A673 (cell line): ENCODE measurements around the gene HLA-DOB. TPM values are rescaled to one million over a fixed set of nuclear protein-coding genes. Genes with fewer than 3 reads are reported as not detected.

Experiments
- BruUV-seq: library from RNA; stranded (reverse); fragments of 400-500 nt; replicated peaks from 2 replicates; lab custom pipeline; 2021; lab: Mats Ljungman, UMichigan
- CTCF ChIA-PET: fragments of 300-600 bp; sonication (Branson Sonifier 250); formaldehyde crosslinking; loops from one replicate; lab custom pipeline; 2022; ENCODE audit warnings: antibody characterized with exemption; lab: Charles Lee
- POLR2A ChIA-PET: fragments of 300-600 bp; sonication (Branson Sonifier 250); formaldehyde crosslinking; loops from one replicate; lab custom pipeline; 2022; ENCODE audit warnings: antibody characterized with exemption; ENCODE audit not compliant: low non-redundant PET; lab: Charles Lee
- DNase-seq: peaks from one replicate; pipeline ENCODE4 v3.0.0-alpha.2; 2015; ENCODE audit warnings: low spot score
- H3K27ac ChIP-seq: fragments of 200-600 bp; sonication (generic); 2 replicates; pipeline ENCODE4 v1.5.1; 2016; ENCODE audit warnings: mixed run types, low read depth, mild to moderate bottlenecking, mixed read lengths, antibody characterized with exemption, low read length; ENCODE audit not compliant: poor library complexity, severe bottlenecking
- H3K27me3 ChIP-seq: fragments of 200-600 bp; sonication (generic); replicated peaks from 2 replicates; pipeline ENCODE4 v1.6.1; 2017; ENCODE audit warnings: mixed run types, low read depth, mild to moderate bottlenecking, mixed read lengths, antibody characterized with exemption, low read length; ENCODE audit not compliant: insufficient read depth, poor library complexity
- H3K36me3 ChIP-seq: fragments of 200-600 bp; sonication (generic); 2 replicates; pipeline ENCODE4 v1.6.1; 2016; ENCODE audit warnings: mixed run types, mild to moderate bottlenecking, mixed read lengths, antibody characterized with exemption, low read length; ENCODE audit not compliant: insufficient read depth, poor library complexity, severe bottlenecking
- H3K4me1 ChIP-seq: fragments of 200-600 bp; sonication (generic); 2 replicates; pipeline ENCODE4 v1.6.1; 2017; ENCODE audit warnings: mixed run types, mild to moderate bottlenecking, mixed read lengths, antibody characterized with exemption, low read length; ENCODE audit not compliant: insufficient read depth, poor library complexity, severe bottlenecking
- H3K4me3 ChIP-seq: fragments of 200-600 bp; sonication (generic); 2 replicates; pipeline ENCODE4 v1.5.1; 2016; ENCODE audit warnings: low read depth, mixed run types, mild to moderate bottlenecking, mixed read lengths, low read length; ENCODE audit not compliant: poor library complexity, severe bottlenecking
- H3K9me3 ChIP-seq: fragments of 200-600 bp; sonication (generic); 2 replicates; pipeline ENCODE4 v1.6.1; 2016; ENCODE audit warnings: mixed run types, low read depth, mild to moderate bottlenecking, mixed read lengths, antibody characterized with exemption, low read length; ENCODE audit not compliant: poor library complexity, severe bottlenecking
- EZH2 ChIP-seq: fragments of 200-600 bp; sonication (generic); IDR thresholded peaks from 2 replicates; pipeline ENCODE4 v1.6.1; 2017; ENCODE audit warnings: borderline replicate concordance, low read depth, mild to moderate bottlenecking, mixed read lengths, antibody characterized with exemption, low read length; ENCODE audit not compliant: poor library complexity, severe bottlenecking
- intact Hi-C: fragments of 100-400 bp; cut with micrococcal nuclease; formaldehyde crosslinking; loops from one replicate; pipeline ENCODE4 v1.10.0; 2022; ENCODE audit not compliant: unreplicated experiment
- total RNA-seq: library from RNA; stranded (reverse); gene quantifications from 2 replicates; pipeline ENCODE4 v1.2.3, GENCODE V29; 2021
- TF ChIP-seq, protein P1 (sequence below): fragments of 300-800, 200-600 bp; sonication (generic); conservative IDR thresholded peaks from 2 replicates; pipeline ENCODE4 v1.5.1; 2017; ENCODE audit warnings: low read depth, mild to moderate bottlenecking, antibody characterized with exemption, low read length, moderate library complexity, mixed read lengths

The HLA-DOB gene
- total RNA-seq, 1 experiment from 2014 or later, result 2.0 TPM

DNA sequence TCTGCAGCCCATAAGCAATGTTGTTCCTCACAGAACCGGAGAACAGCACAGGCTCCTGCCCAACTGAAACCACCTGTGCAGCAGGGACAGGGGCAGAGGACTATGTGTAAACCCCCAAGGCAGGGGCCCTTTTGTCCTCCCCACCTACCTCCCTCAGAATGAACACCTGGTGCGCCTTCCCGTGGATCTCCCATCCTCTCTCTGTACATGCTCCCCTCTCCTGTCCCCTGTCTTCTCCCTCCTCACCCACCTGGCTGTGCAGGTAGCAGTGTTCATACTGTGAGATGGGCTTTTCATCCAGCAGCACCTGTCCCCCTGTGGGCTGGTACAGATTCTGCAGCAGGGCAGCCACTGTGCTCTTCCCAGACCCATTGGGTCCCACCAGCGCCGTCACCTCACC, 13.2 kb upstream of the HLA-DOB start:
- no peak overlapping the region for H3K27ac ChIP-seq
- TF ChIP-seq, protein P1, sequence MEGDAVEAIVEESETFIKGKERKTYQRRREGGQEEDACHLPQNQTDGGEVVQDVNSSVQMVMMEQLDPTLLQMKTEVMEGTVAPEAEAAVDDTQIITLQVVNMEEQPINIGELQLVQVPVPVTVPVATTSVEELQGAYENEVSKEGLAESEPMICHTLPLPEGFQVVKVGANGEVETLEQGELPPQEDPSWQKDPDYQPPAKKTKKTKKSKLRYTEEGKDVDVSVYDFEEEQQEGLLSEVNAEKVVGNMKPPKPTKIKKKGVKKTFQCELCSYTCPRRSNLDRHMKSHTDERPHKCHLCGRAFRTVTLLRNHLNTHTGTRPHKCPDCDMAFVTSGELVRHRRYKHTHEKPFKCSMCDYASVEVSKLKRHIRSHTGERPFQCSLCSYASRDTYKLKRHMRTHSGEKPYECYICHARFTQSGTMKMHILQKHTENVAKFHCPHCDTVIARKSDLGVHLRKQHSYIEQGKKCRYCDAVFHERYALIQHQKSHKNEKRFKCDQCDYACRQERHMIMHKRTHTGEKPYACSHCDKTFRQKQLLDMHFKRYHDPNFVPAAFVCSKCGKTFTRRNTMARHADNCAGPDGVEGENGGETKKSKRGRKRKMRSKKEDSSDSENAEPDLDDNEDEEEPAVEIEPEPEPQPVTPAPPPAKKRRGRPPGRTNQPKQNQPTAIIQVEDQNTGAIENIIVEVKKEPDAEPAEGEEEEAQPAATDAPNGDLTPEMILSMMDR, result no peak
- no peak for TF ChIP-seq EZH2
- H3K27me3 ChIP-seq, result no peaks in the 10 kb centered on the region
- intact Hi-C loops, result no loop called here
- DNase-seq, result no peak
- BruUV-seq, result no TSS peak
- CTCF ChIA-PET, result no interaction called here
- no peaks in the 10 kb centered on the region for H3K9me3 ChIP-seq
- H3K4me3 ChIP-seq, result no peak overlapping the region
- POLR2A ChIA-PET, result no interaction called here
- no peaks in the 10 kb centered on the region for H3K4me1 ChIP-seq
- H3K36me3 ChIP-seq, result no peaks in the 10 kb centered on the region

DNA sequence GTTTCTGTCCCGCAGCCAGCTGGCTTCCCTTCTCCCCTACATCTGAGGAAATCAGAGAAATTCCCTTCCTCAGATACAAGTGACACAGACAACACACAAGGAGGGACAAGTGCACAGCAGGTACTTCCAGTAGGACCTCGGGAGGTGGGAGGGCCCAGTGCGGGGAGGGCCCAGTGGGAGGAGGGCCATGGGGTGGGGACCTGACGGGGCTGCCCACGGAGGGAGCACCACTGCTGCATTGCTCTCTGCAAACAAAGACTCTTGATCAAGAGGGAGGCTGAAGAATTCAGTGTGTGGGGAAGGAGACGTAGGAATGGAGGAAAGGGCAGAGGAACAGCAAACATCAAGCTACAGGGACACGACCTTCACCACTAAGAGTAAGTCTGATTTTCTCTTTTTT, 12.7 kb upstream of the HLA-DOB start:
- Histone ChIP-seq H3K4me1 (no peaks in the 10 kb centered on the region), H3K27me3 (no peaks in the 10 kb centered on the region), H3K27ac (no peak overlapping the region), H3K36me3 (no peaks in the 10 kb centered on the region), H3K4me3 (no peak overlapping the region), H3K9me3 (no peaks in the 10 kb centered on the region)
- ChIA-PET POLR2A (no interaction called here), CTCF (interaction anchor here (0.5 kb wide), 1 partner anchor 38 kb away, joined by 3 read pairs; no protein-coding TSS in a partner anchor)
- TF ChIP-seq, protein P1, result no peak
- no peak for TF ChIP-seq EZH2
- no peak for DNase-seq
- no TSS peak for BruUV-seq
- intact Hi-C loops, result loop anchor here (5.0 kb wide), 1 partner anchor 38 kb away; no protein-coding TSS in a partner anchor

DNA sequence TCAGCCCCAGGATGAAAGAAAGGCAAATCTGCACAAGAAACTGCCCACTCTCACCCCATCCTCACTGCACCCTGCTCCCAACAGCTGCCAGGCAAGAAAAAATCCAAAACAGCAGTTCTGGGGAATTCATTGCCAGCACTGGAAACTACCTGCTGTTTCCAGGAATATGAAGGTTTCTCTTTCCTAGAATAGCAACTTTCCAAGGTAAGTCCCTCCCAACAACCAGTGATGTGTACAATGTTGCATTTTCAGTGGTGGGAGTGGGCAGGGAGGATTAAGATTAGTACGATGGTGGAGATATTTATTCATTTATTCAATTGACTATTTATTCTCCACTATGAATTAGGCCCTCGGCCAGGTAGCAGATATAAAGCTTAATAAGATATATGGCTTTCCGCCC, 10.2 kb upstream of the HLA-DOB start:
- TF ChIP-seq, protein P1, result no peak
- TF ChIP-seq EZH2, result no peak

More for the DNA sequence above, 10.2 kb upstream of the HLA-DOB start:
- no TSS peak for BruUV-seq
- Histone ChIP-seq H3K27me3 (no peaks in the 10 kb centered on the region), H3K9me3 (no peaks in the 10 kb centered on the region), H3K4me1 (no peaks in the 10 kb centered on the region), H3K36me3 (no peaks in the 10 kb centered on the region), H3K27ac (no peak overlapping the region), H3K4me3 (no peak overlapping the region)
- POLR2A ChIA-PET, result interaction anchor here (0.5 kb wide), 1 partner anchor 142 kb away, joined by 4 read pairs; no protein-coding TSS in a partner anchor
- intact Hi-C loops, result loop anchor here (5.0 kb wide), 1 partner anchor 40 kb away; no protein-coding TSS in a partner anchor
- CTCF ChIA-PET, result interaction anchor here (2.0 kb wide), 1 partner anchor 12 kb away, joined by 10 read pairs; the partner anchor contains the start of gene TAP2
- DNase-seq, result no peak
